K562 (cell line): ENCODE data around the gene NPY5R. TPM values are rescaled to one million over a fixed set of nuclear protein-coding genes. Genes with fewer than 3 reads are reported as not detected.

ENCODE experiments used
- ATAC-seq: fragments of 200-7000 bp; cut with Tn5 transposase; 3 replicates; pipeline ENCODE4 v1.9.1; 2020; ENCODE audit warnings: moderate library complexity
- BruUV-seq: library from RNA; stranded (reverse); fragments of 400-500 nt; replicated peaks from 2 replicates; lab custom pipeline; 2021; lab: Mats Ljungman, UMichigan
- CTCF ChIA-PET: fragments of 300-600 bp; formaldehyde crosslinking; extraction: SDS; loops from one replicate; lab custom pipeline; 2021; ENCODE audit warnings: low intra/inter-chr PET ratio; lab: Yijun Ruan, JAX
- POLR2A ChIA-PET: fragments of 300-600, 350-650 bp; sonication (Branson Sonifier 250); formaldehyde crosslinking; extraction: SDS; loops from one replicate; lab custom pipeline; 2021; ENCODE audit warnings: antibody characterized with exemption, inconsistent platforms; lab: Yijun Ruan, JAX
- DNase-seq, 4 experiments: peaks; one replicate each; pipeline versions ENCODE4 v3.0.0 to v3.0.0-alpha.2; 2011 to 2018; ENCODE audit warnings: low spot score in 3 of 4, mixed read lengths in 3 of 4; ENCODE audit errors: extremely low read depth in 1 of 4
- FAIRE-seq: peaks from 2 replicates; lab custom pipeline; 2011; peaks lifted over from hg19 to GRCh38; lab: Jason Lieb, UNC
- H2AFZ ChIP-seq: 2 replicates; pipeline ENCODE4 v1.6.0; 2011; ENCODE audit warnings: low read depth, low read length, control low read depth, inconsistent platforms
- H3K27ac ChIP-seq: fragments of 200-600 bp; 3 replicates; pipeline ENCODE4 v1.8.0; 2011; ENCODE audit warnings: low read depth, mild to moderate bottlenecking, control low read depth, inconsistent platforms, low read length, moderate library complexity, mixed read lengths; ENCODE audit errors: extremely low read depth
- H3K27me3 ChIP-seq, 2 experiments: fragments of 300-600 bp in 1 of 2; 2 replicates in 1 of 2; 3 replicates in 1 of 2; pipeline versions ENCODE4 v1.6.0 to v1.8.0; 2011; ENCODE audit warnings: inconsistent platforms in 2 of 2, low read length in 2 of 2, mild to moderate bottlenecking in 1 of 2, mixed read lengths in 1 of 2, moderate library complexity in 1 of 2; ENCODE audit not compliant: control insufficient read depth in 2 of 2, insufficient read depth in 2 of 2
- H3K36me3 ChIP-seq: fragments of 300-600 bp; 3 replicates; pipeline ENCODE4 v1.8.0; 2011; ENCODE audit warnings: mild to moderate bottlenecking, low read length, inconsistent platforms; ENCODE audit not compliant: control insufficient read depth, insufficient read depth
- H3K4me1 ChIP-seq, 2 experiments: fragments of 200-600 bp in 1 of 2; replicated peaks in 1 of 2; 2 replicates in 1 of 2; 3 replicates in 1 of 2; pipeline versions ENCODE4 v1.5.1 to v1.8.0; 2011; ENCODE audit warnings: inconsistent platforms in 2 of 2, low read length in 2 of 2, mild to moderate bottlenecking in 1 of 2, mixed read lengths in 1 of 2, moderate library complexity in 1 of 2; ENCODE audit not compliant: control insufficient read depth in 2 of 2, insufficient read depth in 2 of 2
- H3K4me2 ChIP-seq: 2 replicates; pipeline ENCODE4 v1.6.1; 2011; ENCODE audit warnings: low read length, control low read depth, inconsistent platforms, mixed read lengths; ENCODE audit not compliant: insufficient read depth
- H3K4me3 ChIP-seq: fragments of 200-600 bp; sonication (generic), shearing (Covaris generic); 2 replicates; pipeline ENCODE4 v1.5.1; 2016; ENCODE audit warnings: control low read depth, inconsistent platforms
- H3K79me2 ChIP-seq: fragments of 200-600 bp; 3 replicates; pipeline ENCODE4 v1.8.0; 2011; ENCODE audit warnings: low read length, inconsistent platforms; ENCODE audit not compliant: control insufficient read depth, insufficient read depth
- H3K9ac ChIP-seq, 2 experiments: 2 replicates each; pipeline versions ENCODE4 v1.6.0 to v1.6.1; 2011; ENCODE audit warnings: low read depth in 2 of 2, low read length in 2 of 2, control low read depth in 1 of 2, inconsistent platforms in 1 of 2, mild to moderate bottlenecking in 1 of 2, mixed read lengths in 1 of 2; ENCODE audit not compliant: insufficient read depth in 1 of 2
- H3K9me1 ChIP-seq: one replicate; pipeline ENCODE4 v1.6.0; 2011; ENCODE audit warnings: inconsistent platforms, mild to moderate bottlenecking, low read length, moderate library complexity; ENCODE audit not compliant: control insufficient read depth, insufficient read depth
- H3K9me3 ChIP-seq: replicated peaks from 2 replicates; pipeline ENCODE4 v1.5.1; 2011; ENCODE audit warnings: low read depth, low read length, inconsistent platforms; ENCODE audit not compliant: control insufficient read depth, insufficient read depth
- H4K20me1 ChIP-seq: replicated peaks from 2 replicates; pipeline ENCODE4 v1.6.1; 2011; ENCODE audit warnings: low read length, inconsistent platforms, mixed read lengths; ENCODE audit not compliant: control insufficient read depth, insufficient read depth
- CBX5 ChIP-seq: IDR thresholded peaks from 2 replicates; pipeline ENCODE4 v1.6.1; 2014; ENCODE audit warnings: low read depth, borderline replicate concordance
- CHD4 ChIP-seq: fragments of 200-600 bp; sonication (generic); IDR thresholded peaks from 3 replicates; pipeline ENCODE4 v1.6.1; 2012; ENCODE audit warnings: low read depth, mild to moderate bottlenecking, mixed read lengths, low read length, inconsistent platforms; ENCODE audit not compliant: insufficient read depth, insufficient replicate concordance, poor library complexity, severe bottlenecking
- GATA2 ChIP-seq: sonication (generic); formaldehyde crosslinking; IDR thresholded peaks from 2 replicates; pipeline ENCODE4 v1.4.0; 2020; ENCODE audit warnings: mild to moderate bottlenecking, missing genetic modification reagents
- ILK ChIP-seq: fragments of 450-650 bp; IDR thresholded peaks from 2 replicates; pipeline ENCODE4 v1.6.1; 2016; ENCODE audit warnings: missing genetic modification characterization, low read depth, mild to moderate bottlenecking, missing compliant biosample characterization, moderate library complexity, borderline replicate concordance
- LARP7 ChIP-seq: fragments of 450-650 bp; IDR thresholded peaks from 2 replicates; pipeline ENCODE4 v1.6.1; 2016
- MLX ChIP-seq, 2 experiments: fragments of 450-650 bp in 1 of 2; sonication (generic) in 1 of 2; formaldehyde crosslinking; conservative IDR thresholded peaks; 2 replicates each; pipeline versions ENCODE4 v1.4.0 to v1.8.1; 2020 to 2022; ENCODE audit warnings: mild to moderate bottlenecking in 1 of 2, missing genetic modification reagents in 1 of 2
- NR1H2 ChIP-seq: sonication (generic); formaldehyde crosslinking; IDR thresholded peaks from 2 replicates; pipeline ENCODE4 v1.4.0; 2020; ENCODE audit warnings: mild to moderate bottlenecking, missing genetic modification reagents
- SMARCA5 ChIP-seq: fragments of 450-650 bp; IDR thresholded peaks from 2 replicates; pipeline ENCODE4 v1.6.1; 2016
- SPI1 ChIP-seq: IDR thresholded peaks from 2 replicates; pipeline ENCODE4 v1.6.1; 2011; ENCODE audit warnings: low read depth, low read length, control low read depth, borderline replicate concordance
- ZNF124 ChIP-seq: sonication (generic); formaldehyde crosslinking; IDR thresholded peaks from 2 replicates; pipeline ENCODE4 v1.8.1; 2022; ENCODE audit warnings: missing genetic modification reagents
- ZNF3 ChIP-seq: fragments of 250-450 bp; sonication (Bioruptor Pico); IDR thresholded peaks from 2 replicates; pipeline ENCODE4 v1.5.0; 2021; ENCODE audit warnings: mild to moderate bottlenecking, moderate library complexity
- ZNF551 ChIP-seq: fragments of 250-450 bp; sonication (Bioruptor Pico); IDR thresholded peaks from 2 replicates; pipeline ENCODE4 v1.5.0; 2021; ENCODE audit warnings: mild to moderate bottlenecking, moderate library complexity
- WGBS: fragments of 100-300 bp; shearing (Covaris generic); methylation state at CpG from one replicate; pipeline ENCODE4 v1.1.6; 2016; ENCODE audit warnings: low coverage, mixed read lengths; ENCODE audit not compliant: insufficient coverage; ENCODE audit errors: missing lambda C conversion rate; 5-methylcytosine and 5-hydroxymethylcytosine counted together
- in situ Hi-C: fragments of 300-500 bp; cut with MboI; formaldehyde crosslinking; loops from 4 replicates; pipeline ENCODE4 v1.15.0; 2018; ENCODE audit warnings: inconsistent platforms, mixed read lengths
- intact Hi-C: fragments of 100-400 bp; cut with micrococcal nuclease; formaldehyde crosslinking; loops from 2 replicates; pipeline ENCODE4 v1.14.2; 2022
- polyA plus RNA-seq, 8 experiments: library from polyadenylated mRNA; depleted of rRNA in 4 of 8; stranded (reverse) in 5 of 8; unstranded in 3 of 8; fragments of >200 nt; fragmentation: Nextera tagmentation in 2 of 8; fragmentation: Illumina TruSeq in 1 of 8; extraction: Ambion mirVana in 2 of 8; extraction: Trizol in 1 of 8; gene quantifications; 2 replicates each; pipeline versions ENCODE4 v1.2.1 to v1.2.3, GENCODE V29; 2011 to 2014; ENCODE audit warnings: inconsistent platforms in 1 of 8, missing spikeins in 1 of 8
- total RNA-seq, 7 experiments: library from RNA; depleted of rRNA in 6 of 7; stranded (reverse); fragments of >200 nt in 6 of 7; fragmentation: Illumina TruSeq in 2 of 7; extraction: Trizol in 2 of 7; gene quantifications; 2 replicates each; pipeline versions ENCODE4 v1.2.1 to v1.2.3, GENCODE V29; 2011 to 2021; ENCODE audit warnings: low replicate concordance in 1 of 7
- TF ChIP-seq, protein P1 (sequence below): IDR thresholded peaks from 2 replicates; pipeline ENCODE4 v1.6.1; 2016; ENCODE audit warnings: missing genetic modification characterization, missing compliant biosample characterization

NPY5R gene
- total and polyA plus RNA-seq, 9 of the 15 experiments (the other 6 are each of a cell fraction or from before 2014, with no cell fraction given) = not detected

GRCh38 chr4:163393471-163393870 is 49.8 kb downstream of the NPY5R start:
- intact Hi-C loops = no loop called here
- Histone ChIP-seq H3K27ac (no peak overlapping the region), H3K4me3 (no peak overlapping the region), H3K79me2 (no peaks in the 10 kb centered on the region), H3K4me1 (no peaks in the 10 kb centered on the region), H3K4me2 (no peak overlapping the region), H3K9ac (no peak overlapping the region), H3K36me3 (no peaks in the 10 kb centered on the region), H2AFZ (no peak overlapping the region), H3K9me1 (no peaks in the 10 kb centered on the region), H3K27me3 (no peaks in the 10 kb centered on the region; a peak in 1 of 5 replicates), H4K20me1 (no peaks in the 10 kb centered on the region), H3K9me3 (no peaks in the 10 kb centered on the region)
- no TSS peak for BruUV-seq
- POLR2A ChIA-PET = no interaction called here
- no peak for DNase-seq
- ATAC-seq = no peak
- in situ Hi-C loops = no loop called here
- no peak for FAIRE-seq
- CTCF ChIA-PET = no interaction called here
- TF ChIP-seq ZNF124 (no peak), SMARCA5 (no peak), LARP7 (no peak), SPI1 (no peak), ZNF3 (CRISPR knock-in tag) (no peak), ILK (tag) (no peak), MLX (CRISPR knock-in tag; conservative IDR thresholded peaks at IDR 0.05) (no peak), GATA2 (CRISPR knock-in tag) (no peak), ZNF551 (no peak), CBX5 (no peak), CHD4 (no peak), NR1H2 (CRISPR knock-in tag) (no peak)
- TF ChIP-seq, protein P1, sequence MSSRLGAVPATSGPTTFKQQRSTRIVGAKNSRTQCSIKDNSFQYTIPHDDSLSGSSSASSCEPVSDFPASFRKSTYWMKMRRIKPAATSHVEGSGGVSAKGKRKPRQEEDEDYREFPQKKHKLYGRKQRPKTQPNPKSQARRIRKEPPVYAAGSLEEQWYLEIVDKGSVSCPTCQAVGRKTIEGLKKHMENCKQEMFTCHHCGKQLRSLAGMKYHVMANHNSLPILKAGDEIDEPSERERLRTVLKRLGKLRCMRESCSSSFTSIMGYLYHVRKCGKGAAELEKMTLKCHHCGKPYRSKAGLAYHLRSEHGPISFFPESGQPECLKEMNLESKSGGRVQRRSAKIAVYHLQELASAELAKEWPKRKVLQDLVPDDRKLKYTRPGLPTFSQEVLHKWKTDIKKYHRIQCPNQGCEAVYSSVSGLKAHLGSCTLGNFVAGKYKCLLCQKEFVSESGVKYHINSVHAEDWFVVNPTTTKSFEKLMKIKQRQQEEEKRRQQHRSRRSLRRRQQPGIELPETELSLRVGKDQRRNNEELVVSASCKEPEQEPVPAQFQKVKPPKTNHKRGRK (tag) = no peak
- WGBS = 0% methylated on average over 6 of the region's 6 CpGs
